HG02973 (cell line): Measurements from ENCODE around the gene MT4.
A peak's percentile ranks its signal among the peaks of the same experiment; 100 is the strongest.

Experiments
- ATAC-seq: cut with Tn5 transposase; IDR thresholded peaks from one replicate; pipeline ENCODE4 v1.9.1; 2021; ENCODE audit warnings: moderate library complexity; ENCODE audit not compliant: unreplicated experiment

The MT4 gene

DNA sequence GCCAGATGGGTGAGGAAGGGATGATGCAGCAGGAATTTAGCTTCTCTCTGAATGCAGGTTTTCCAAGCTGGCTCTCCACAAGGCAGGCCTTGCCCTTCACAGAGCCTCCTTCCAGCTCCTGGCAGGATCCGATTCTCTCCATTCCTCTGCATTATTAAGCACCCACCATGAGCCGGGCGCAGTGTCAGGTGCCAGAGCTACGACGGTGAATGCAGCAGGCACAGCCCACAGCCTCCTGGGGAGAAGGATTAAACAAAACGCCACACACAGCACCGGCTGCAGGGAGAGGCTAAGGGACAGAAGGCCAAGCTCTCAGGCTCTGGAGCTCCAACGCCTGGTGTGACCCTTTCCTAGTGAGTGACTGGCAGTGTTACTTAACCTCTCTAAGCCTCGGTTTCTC is 36.5 kb downstream of the MT4 start:
- no peak for ATAC-seq

DNA sequence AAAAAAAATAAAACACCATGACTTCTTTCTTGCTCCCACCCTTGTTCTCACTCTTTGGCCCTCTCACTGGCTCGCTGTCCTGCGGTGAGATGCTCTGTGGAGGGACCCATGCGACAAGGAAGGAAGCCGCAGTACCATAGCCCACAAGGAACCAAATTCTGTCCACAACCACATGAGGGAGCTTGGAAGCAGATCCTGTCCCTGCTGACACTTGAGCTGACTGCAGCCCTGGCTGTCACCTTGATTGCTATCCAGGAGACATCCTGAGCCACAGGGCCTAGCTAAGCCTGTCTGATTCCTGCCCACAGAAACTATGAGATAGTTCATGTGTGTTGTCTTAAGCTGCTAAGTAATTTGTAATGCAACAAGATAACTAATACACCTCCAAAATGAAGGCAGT is 38.7 kb downstream of the MT4 start:
- ATAC-seq = no peak

- no peak for ATAC-seq
These were observed 40.1 kb downstream of the MT4 start for GRCh38 chr16:56604966-56605365.

- ATAC-seq = no peak
These were observed 40.6 kb downstream of the MT4 start for GRCh38 chr16:56605475-56605874.

DNA sequence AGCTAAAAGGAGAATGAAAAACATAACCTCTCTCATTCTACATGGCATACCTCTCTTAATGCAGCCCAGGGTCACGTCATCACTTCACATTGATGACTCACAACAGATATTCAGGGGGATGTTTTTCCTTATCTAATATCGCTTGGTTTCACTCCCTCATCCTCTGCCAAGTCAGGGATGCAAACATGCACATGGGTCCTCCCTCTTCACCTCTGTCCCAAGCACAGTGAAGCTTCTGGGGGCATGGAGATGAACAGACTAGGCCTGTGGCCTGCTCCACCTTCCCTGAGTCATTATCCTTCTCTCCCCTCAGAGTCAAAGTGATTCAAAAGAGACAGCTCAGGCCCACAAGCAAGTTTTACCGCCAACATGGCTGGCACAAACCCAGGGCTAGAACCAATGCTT is 41.2 kb downstream of the MT4 start:
- ATAC-seq = no peak

- ATAC-seq = no peak
These were observed 41.7 kb downstream of the MT4 start for GRCh38 chr16:56606476-56607108.

- no peak for ATAC-seq
These were observed 42.3 kb downstream of the MT4 start for GRCh38 chr16:56607109-56607618.

DNA sequence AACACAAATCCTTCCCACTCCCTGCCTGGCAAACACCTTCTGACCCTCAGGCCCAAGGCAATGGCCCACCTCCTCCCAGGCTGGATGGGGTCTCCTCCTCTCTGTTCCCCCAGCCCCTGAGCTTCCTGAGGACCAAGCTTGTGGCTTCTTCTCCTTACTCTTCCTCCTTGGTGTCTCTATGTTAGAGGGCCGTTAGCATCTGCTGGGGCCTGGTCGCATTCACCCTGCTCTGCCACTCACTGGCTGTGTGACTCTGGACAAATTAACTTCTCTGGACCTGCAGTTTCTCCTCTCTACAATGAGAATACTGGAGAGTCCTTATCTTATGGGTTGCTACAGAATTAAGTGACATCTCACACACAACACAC is 42.8 kb downstream of the MT4 start:
- ATAC-seq = no peak

DNA sequence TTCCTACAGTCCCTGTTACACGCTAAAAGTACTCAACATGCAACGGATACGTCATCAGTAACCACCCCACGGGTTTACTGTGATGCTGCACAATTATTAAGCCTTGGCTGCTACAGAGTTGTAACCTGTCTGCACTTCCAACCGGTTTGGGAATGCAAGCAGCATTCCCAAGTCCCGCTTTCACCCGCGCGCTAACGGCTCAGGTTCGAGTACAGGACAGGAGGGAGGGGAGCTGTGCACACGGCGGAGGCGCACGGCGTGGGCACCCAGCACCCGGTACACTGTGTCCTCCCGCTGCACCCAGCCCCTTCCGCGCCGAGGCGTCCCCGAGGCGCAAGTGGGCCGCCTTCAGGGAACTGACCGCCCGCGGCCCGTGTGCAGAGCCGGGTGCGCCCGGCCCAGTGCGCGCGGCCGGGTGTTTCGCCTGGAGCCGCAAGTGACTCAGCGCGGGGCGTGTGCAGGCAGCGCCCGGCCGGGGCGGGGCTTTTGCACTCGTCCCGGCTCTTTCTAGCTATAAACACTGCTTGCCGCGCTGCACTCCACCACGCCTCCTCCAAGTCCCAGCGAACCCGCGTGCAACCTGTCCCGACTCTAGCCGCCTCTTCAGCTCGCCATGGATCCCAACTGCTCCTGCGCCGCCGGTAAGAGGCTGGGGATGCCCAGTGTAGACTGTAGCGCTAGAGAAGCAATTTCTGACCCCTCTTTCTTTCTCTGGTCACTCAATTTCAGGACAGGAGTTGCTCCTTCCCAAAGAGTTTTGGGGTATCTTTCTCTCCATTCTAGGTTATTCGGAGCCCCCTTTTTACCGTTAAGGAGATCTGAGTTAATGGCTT is 43.4 kb downstream of the MT4 start, which contains the start of gene MT2A:
TSS of gene MT2A (plus strand) at position 542 of the 833 bp plus-strand sequence. CDS start at position 614, 72 bp downstream.
- peak; percentile 87 for ATAC-seq

DNA sequence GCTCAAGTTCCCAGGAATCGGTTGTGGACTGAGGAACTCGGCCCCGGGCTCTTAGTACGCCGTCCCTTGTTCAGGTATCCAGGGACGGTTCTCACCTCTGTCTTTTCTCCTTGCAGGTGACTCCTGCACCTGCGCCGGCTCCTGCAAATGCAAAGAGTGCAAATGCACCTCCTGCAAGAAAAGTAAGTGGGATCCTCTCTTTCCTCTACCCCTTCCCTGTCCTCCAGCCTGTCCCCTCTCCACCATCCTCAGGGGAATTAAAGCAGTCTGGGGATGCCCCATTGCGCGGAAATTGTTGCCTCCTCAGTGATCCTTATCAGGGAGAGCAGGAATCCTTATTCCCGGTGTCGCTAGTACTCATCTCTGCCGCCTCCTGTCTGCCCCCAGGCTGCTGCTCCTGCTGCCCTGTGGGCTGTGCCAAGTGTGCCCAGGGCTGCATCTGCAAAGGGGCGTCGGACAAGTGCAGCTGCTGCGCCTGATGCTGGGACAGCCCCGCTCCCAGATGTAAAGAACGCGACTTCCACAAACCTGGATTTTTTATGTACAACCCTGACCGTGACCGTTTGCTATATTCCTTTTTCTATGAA is 44.1 kb downstream of the MT4 start:
- no peak for ATAC-seq

GRCh38 chr16:56609463-56609921 is 44.6 kb downstream of the MT4 start:
- ATAC-seq = peak; percentile 31

DNA sequence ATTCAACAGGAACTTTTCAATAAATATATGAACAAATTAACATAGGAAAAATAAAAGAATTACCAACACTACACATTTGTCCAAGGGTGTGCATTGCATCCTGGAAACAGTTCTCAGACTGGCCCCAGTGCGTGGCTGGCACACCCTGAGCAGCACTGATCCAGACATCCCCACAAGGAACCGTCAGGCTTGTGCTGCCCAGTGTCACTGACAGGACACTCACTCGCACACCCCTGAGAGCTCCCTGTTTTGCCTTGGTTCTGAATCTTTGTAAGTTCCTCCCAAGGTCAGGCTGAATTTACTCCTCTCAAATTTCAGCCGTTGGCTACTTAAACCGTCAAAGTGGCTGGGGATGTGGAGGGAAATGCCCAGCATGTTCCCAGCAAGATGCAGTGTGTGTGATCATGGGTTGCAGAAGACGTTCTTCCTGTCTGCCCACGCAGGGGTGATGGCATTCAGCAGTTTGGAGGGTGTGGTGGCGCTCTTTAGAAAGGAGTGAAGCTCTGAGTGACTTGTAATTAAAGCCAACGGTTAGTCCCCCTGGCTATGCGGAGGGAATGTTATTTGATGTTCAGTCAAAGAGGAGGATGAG is 45.2 kb downstream of the MT4 start:
- ATAC-seq = no peak

- ATAC-seq = no peak
These were observed 45.8 kb downstream of the MT4 start for GRCh38 chr16:56610609-56611111.

GRCh38 chr16:56611281-56611833 is 46.5 kb downstream of the MT4 start:
- ATAC-seq = no peak

GRCh38 chr16:56613706-56614105 is 48.8 kb downstream of the MT4 start:
- no peak for ATAC-seq

GRCh38 chr16:56614549-56614991 is 49.7 kb downstream of the MT4 start:
- ATAC-seq = no peak

- ATAC-seq = no peak
These were observed 50.5 kb downstream of the MT4 start for GRCh38 chr16:56615353-56615752.

GRCh38 chr16:56616608-56617211 is 51.8 kb downstream of the MT4 start:
- no peak for ATAC-seq

GRCh38 chr16:56617212-56618085 is 52.6 kb downstream of the MT4 start:
- ATAC-seq = no peak
